H1 (cell line): ENCODE results near the gene CD40LG. TPM values are rescaled to one million over a fixed set of nuclear protein-coding genes. Genes with fewer than 3 reads are reported as not detected.

ENCODE experiments used
- CHD2 ChIP-seq: IDR thresholded peaks from 2 replicates; pipeline ENCODE4 v1.6.1; 2012; ENCODE audit warnings: low read length, improper control_type of control experiment
- CHD7 ChIP-seq: fragments of 300-600 bp; sonication (generic); IDR thresholded peaks from 2 replicates; pipeline ENCODE4 v1.7.1; 2012; ENCODE audit warnings: low read length, moderate library complexity, mild to moderate bottlenecking, inconsistent platforms; ENCODE audit not compliant: insufficient replicate concordance
- GTF2F1 ChIP-seq: IDR thresholded peaks from 2 replicates; pipeline ENCODE4 v1.6.1; 2012; ENCODE audit warnings: low read depth, low read length, improper control_type of control experiment, borderline replicate concordance
- JUND ChIP-seq: IDR thresholded peaks from 2 replicates; pipeline ENCODE4 v1.6.1; 2011; ENCODE audit warnings: mild to moderate bottlenecking, improper control_type of control experiment, low read length
- NRF1 ChIP-seq: IDR thresholded peaks from 2 replicates; pipeline ENCODE4 v1.6.1; 2011; ENCODE audit warnings: mild to moderate bottlenecking, low read depth, low read length, improper control_type of control experiment
- polyA plus RNA-seq, 7 experiments: library from polyadenylated mRNA; depleted of rRNA in 3 of 7; stranded (reverse) in 5 of 7; unstranded in 2 of 7; fragments of >200 nt in 5 of 7; fragments of 200-250 nt in 2 of 7; gene quantifications; 1 replicate in 5 of 7; 2 replicates in 1 of 7; 4 replicates in 1 of 7; pipeline versions ENCODE4 v1.2.1 to v1.2.3, GENCODE V29; 2011 to 2013; ENCODE audit warnings: missing spikeins in 2 of 7, mixed read lengths in 2 of 7
- total RNA-seq: library from RNA; stranded (reverse); fragmentation: NEBNext Ultra II Directional; extraction: Animal tissue kit (Norgen Biotek cat#: 25700); gene quantifications from 2 replicates; pipeline ENCODE4 v1.2.1, GENCODE V29; 2021

CD40LG gene
- total and polyA plus RNA-seq, 2 of the 8 experiments (the other 6 are each of a cell fraction or from before 2014, with no cell fraction given), result not detected

GRCh38 chrX:136671006-136671610, 23.1 kb downstream of the CD40LG start (continued):
- TF ChIP-seq CHD7, result no peak
- no peak for TF ChIP-seq JUND
- no peak for TF ChIP-seq GTF2F1
- no peak for TF ChIP-seq NRF1
- TF ChIP-seq CHD2, result no peak
